Uterus (tissue), 2 donors: ENCODE measurements around the gene DCC.

Experiments used
- POLR2A ChIP-seq, 2 donors: fragments of 450-650 bp; IDR thresholded peaks; one replicate each; pipeline ENCODE4 v1.6.1; 2016; ENCODE audit warnings: antibody characterized with exemption in 2 of 2, mild to moderate bottlenecking in 1 of 2, moderate library complexity in 1 of 2
- TF ChIP-seq, protein P1 (sequence below), 4 experiments: fragments of 200-600 bp in 2 of 4; fragments of 450-650 bp in 2 of 4; sonication (generic) in 2 of 4; IDR thresholded peaks; one replicate each; pipeline ENCODE4 v1.5.1; 2016 to 2019; ENCODE audit warnings: antibody characterized with exemption in 4 of 4, mild to moderate bottlenecking in 2 of 4, moderate library complexity in 1 of 4

DNA sequence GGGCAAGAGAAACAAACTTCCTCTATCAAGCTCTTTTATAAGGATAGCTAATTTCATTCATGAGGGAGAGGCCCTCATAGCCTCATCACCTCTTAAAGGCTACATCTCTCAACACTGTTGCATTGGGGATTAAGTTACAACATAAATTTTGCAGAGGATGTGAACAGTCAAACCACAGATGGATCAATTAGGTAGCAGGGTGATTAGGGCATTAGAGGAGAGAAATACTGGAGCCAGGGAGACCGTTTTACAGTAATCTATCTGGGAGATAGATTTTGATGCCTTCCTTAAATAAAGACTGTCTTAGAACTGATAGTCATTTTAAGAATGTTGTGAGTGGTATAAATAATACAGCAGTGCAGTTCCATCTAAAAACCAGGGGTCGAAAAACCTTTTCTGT, 258.9 kb downstream of the DCC start:
- TF ChIP-seq, protein P1, sequence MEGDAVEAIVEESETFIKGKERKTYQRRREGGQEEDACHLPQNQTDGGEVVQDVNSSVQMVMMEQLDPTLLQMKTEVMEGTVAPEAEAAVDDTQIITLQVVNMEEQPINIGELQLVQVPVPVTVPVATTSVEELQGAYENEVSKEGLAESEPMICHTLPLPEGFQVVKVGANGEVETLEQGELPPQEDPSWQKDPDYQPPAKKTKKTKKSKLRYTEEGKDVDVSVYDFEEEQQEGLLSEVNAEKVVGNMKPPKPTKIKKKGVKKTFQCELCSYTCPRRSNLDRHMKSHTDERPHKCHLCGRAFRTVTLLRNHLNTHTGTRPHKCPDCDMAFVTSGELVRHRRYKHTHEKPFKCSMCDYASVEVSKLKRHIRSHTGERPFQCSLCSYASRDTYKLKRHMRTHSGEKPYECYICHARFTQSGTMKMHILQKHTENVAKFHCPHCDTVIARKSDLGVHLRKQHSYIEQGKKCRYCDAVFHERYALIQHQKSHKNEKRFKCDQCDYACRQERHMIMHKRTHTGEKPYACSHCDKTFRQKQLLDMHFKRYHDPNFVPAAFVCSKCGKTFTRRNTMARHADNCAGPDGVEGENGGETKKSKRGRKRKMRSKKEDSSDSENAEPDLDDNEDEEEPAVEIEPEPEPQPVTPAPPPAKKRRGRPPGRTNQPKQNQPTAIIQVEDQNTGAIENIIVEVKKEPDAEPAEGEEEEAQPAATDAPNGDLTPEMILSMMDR (IDR thresholded peaks at IDR 0.05), result no peak
- TF ChIP-seq POLR2A (IDR thresholded peaks at IDR 0.05), result no peak
